DND-41 (cell line): ENCODE measurements around the gene DPYD.

Experiments
- CTCF ChIP-seq: IDR thresholded peaks from 2 replicates; pipeline ENCODE4 v1.5.1; 2012; ENCODE audit warnings: borderline replicate concordance, low read length, moderate library complexity, mild to moderate bottlenecking; ENCODE audit not compliant: poor library complexity, severe bottlenecking; ENCODE audit errors: extremely low read depth
- EZH2 ChIP-seq: IDR thresholded peaks from 3 replicates; pipeline ENCODE4 v1.6.1; 2012; ENCODE audit warnings: borderline replicate concordance, low read depth, mild to moderate bottlenecking, moderate library complexity, low read length, inconsistent platforms; ENCODE audit not compliant: severe bottlenecking

GRCh38 chr1:97144527-97144926 is 776.3 kb downstream of the DPYD start:
- no peak for TF ChIP-seq CTCF
- TF ChIP-seq EZH2, result no peak
